Central memory CD8-positive, alpha-beta T cell (primary cell): Measurements from ENCODE around the gene SETD3.

ENCODE experiments used
- ATAC-seq: fragments of 150-1000 bp; cut with Tn5 transposase; replicated peaks from 2 replicates; pipeline ENCODE4 v1.10.0; 2022; ENCODE audit warnings: mild to moderate bottlenecking, moderate FRiP score, moderate number of reproducible peaks; ENCODE audit not compliant: poor library complexity, severe bottlenecking; ENCODE audit errors: extremely low read depth
- DNase-seq, 2 donors: peaks; one replicate each; pipeline ENCODE4 v3.0.0; 2021; ENCODE audit warnings: low spot score in 2 of 2
- H3K27ac Mint-ChIP-seq: one replicate; pipeline ENCODE4 v1.8.0; 2022; ENCODE audit warnings: low read depth, mild to moderate bottlenecking, moderate library complexity, mixed read lengths
- H3K27me3 Mint-ChIP-seq: one replicate; pipeline ENCODE4 v1.8.0; 2022; ENCODE audit warnings: mixed read lengths
- H3K36me3 Mint-ChIP-seq: one replicate; pipeline ENCODE4 v1.8.0; 2022; ENCODE audit warnings: mild to moderate bottlenecking, moderate library complexity, mixed read lengths; ENCODE audit not compliant: insufficient read depth
- H3K4me1 Mint-ChIP-seq: one replicate; pipeline ENCODE4 v1.8.0; 2022; ENCODE audit warnings: mixed read lengths
- H3K4me3 Mint-ChIP-seq: one replicate; pipeline ENCODE4 v1.8.0; 2022; ENCODE audit warnings: mild to moderate bottlenecking, moderate library complexity, mixed read lengths
- H3K9me3 Mint-ChIP-seq: one replicate; pipeline ENCODE4 v1.8.0; 2022; ENCODE audit warnings: mixed read lengths

Gene SETD3

GRCh38 chr14:99419905-99420304, 60.8 kb downstream of the SETD3 start:
- no peaks in the 10 kb centered on the region for H3K9me3 Mint-ChIP-seq

GRCh38 chr14:99418242-99418641, 62.4 kb downstream of the SETD3 start:
- H3K27ac Mint-ChIP-seq: no peak overlapping the region
- peaks cover 15% of the 10 kb centered on the region for H3K4me1 Mint-ChIP-seq
- no peak overlapping the region for H3K4me3 Mint-ChIP-seq
- H3K27me3 Mint-ChIP-seq: no peaks in the 10 kb centered on the region
- ATAC-seq (no peak), DNase-seq (no peak)
- H3K36me3 Mint-ChIP-seq: peaks cover 13% of the 10 kb centered on the region
- no peaks in the 10 kb centered on the region for H3K9me3 Mint-ChIP-seq

More at GRCh38 chr14:99419905-99420304, 60.8 kb downstream of the SETD3 start:
- Mint-ChIP-seq H3K4me1 (peaks cover 25% of the 10 kb centered on the region), H3K27ac (peak overlapping the region; percentile 66), H3K27me3 (no peaks in the 10 kb centered on the region), H3K4me3 (no peak overlapping the region), H3K36me3 (peaks cover 17% of the 10 kb centered on the region)
- DNase-seq (no peak), ATAC-seq (no peak)

DNA sequence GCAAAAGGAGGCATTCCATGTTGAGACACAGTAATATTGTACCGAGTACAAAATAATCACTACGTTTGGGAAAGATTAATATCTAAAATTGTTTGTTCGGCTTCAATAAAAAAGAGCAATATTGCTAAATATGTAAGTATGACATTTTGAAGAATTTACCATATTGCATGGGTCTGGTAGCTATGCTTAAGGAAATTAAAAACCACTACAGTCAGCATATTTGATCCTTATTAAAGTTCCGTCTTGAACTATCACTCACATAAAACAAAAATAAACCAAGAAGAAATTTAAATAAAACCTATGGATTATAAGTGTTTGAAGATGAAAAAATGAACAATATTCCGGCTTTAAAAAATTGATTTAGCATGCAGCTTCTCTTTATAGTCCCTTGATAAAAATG, 63.8 kb downstream of the SETD3 start:
- H3K27ac Mint-ChIP-seq: no peak overlapping the region
- no peaks in the 10 kb centered on the region for H3K9me3 Mint-ChIP-seq
- no peaks in the 10 kb centered on the region for H3K27me3 Mint-ChIP-seq
- ATAC-seq (no peak), DNase-seq (no peak)
- peaks cover 15% of the 10 kb centered on the region for H3K4me1 Mint-ChIP-seq
- H3K36me3 Mint-ChIP-seq: peaks cover 17% of the 10 kb centered on the region
- no peak overlapping the region for H3K4me3 Mint-ChIP-seq

- Mint-ChIP-seq H3K27ac (no peak overlapping the region), H3K27me3 (no peaks in the 10 kb centered on the region), H3K36me3 (peaks cover 16% of the 10 kb centered on the region), H3K4me1 (peaks cover 10% of the 10 kb centered on the region), H3K4me3 (no peak overlapping the region), H3K9me3 (no peaks in the 10 kb centered on the region)
- DNase-seq (peak in 1 of 2 donors; percentile 69), ATAC-seq (peak; percentile 95)
Measured at GRCh38 chr14:99415496-99416281, 65.0 kb downstream of the SETD3 start.

GRCh38 chr14:99413911-99414310, 66.7 kb downstream of the SETD3 start:
- Mint-ChIP-seq H3K27ac (no peak overlapping the region), H3K27me3 (no peaks in the 10 kb centered on the region), H3K36me3 (peaks cover 18% of the 10 kb centered on the region), H3K4me3 (no peak overlapping the region), H3K4me1 (peaks cover 5% of the 10 kb centered on the region), H3K9me3 (no peaks in the 10 kb centered on the region)
- ATAC-seq (no peak), DNase-seq (no peak)

GRCh38 chr14:99413172-99413571, 67.5 kb downstream of the SETD3 start:
- H3K27ac Mint-ChIP-seq: no peak overlapping the region
- peaks cover 5% of the 10 kb centered on the region for H3K4me1 Mint-ChIP-seq
- no peaks in the 10 kb centered on the region for H3K27me3 Mint-ChIP-seq
- H3K9me3 Mint-ChIP-seq: no peaks in the 10 kb centered on the region
- no peak overlapping the region for H3K4me3 Mint-ChIP-seq
- H3K36me3 Mint-ChIP-seq: peaks cover 18% of the 10 kb centered on the region
- no peak for DNase-seq
- no peak for ATAC-seq

GRCh38 chr14:99412117-99413061, 68.3 kb downstream of the SETD3 start:
- H3K27ac Mint-ChIP-seq: peak overlapping the region; percentile 48
- H3K36me3 Mint-ChIP-seq: peaks cover 18% of the 10 kb centered on the region
- no peaks in the 10 kb centered on the region for H3K9me3 Mint-ChIP-seq
- ATAC-seq (no peak), DNase-seq (no peak)
- no peaks in the 10 kb centered on the region for H3K27me3 Mint-ChIP-seq
- H3K4me3 Mint-ChIP-seq: no peak overlapping the region
- H3K4me1 Mint-ChIP-seq: peaks cover 9% of the 10 kb centered on the region

DNA sequence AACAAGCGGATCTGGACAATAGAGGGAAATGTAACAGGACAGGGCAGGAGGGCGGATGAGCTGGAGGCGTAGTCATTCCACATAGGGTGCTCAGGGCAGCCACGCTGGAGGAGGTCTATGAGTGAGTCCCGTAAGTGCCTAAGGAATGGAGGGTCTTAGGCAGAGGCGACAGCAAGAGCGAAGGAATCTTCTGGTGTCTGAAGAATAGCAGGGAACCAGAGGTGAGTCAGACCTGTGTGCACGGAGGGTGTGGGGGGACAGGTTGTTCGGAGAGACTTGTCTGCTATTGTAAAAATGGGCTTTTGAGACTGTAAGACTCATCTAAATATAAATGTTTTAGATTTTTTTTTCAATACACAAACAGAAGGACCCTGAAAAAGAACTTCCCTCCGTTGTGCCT, 70.6 kb downstream of the SETD3 start:
- ATAC-seq (no peak), DNase-seq (no peak)
- peaks cover 4% of the 10 kb centered on the region for H3K4me1 Mint-ChIP-seq
- H3K4me3 Mint-ChIP-seq: no peak overlapping the region
- no peaks in the 10 kb centered on the region for H3K27me3 Mint-ChIP-seq
- H3K9me3 Mint-ChIP-seq: no peaks in the 10 kb centered on the region
- peaks cover 25% of the 10 kb centered on the region for H3K36me3 Mint-ChIP-seq
- H3K27ac Mint-ChIP-seq: no peak overlapping the region

DNA sequence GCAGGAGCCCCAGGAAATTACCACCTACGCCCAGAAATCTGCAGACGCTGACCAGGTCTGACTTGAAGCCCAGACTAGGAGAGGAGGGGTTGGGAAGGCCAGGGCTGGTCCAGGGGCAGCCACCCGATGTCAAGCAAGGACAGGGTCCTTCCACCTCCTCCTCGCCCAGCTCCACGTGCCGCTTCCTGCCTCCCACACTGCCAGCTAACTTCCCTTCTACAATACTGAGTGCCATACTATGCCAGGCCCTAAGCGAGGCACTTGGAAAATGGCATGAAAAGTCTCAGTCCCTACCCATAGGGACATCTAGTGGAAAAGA, 71.7 kb downstream of the SETD3 start:
- H3K4me1 Mint-ChIP-seq: peaks cover 4% of the 10 kb centered on the region
- DNase-seq: no peak
- no peak overlapping the region for H3K27ac Mint-ChIP-seq
- no peaks in the 10 kb centered on the region for H3K27me3 Mint-ChIP-seq
- H3K9me3 Mint-ChIP-seq: no peaks in the 10 kb centered on the region
- no peak overlapping the region for H3K4me3 Mint-ChIP-seq
- H3K36me3 Mint-ChIP-seq: peaks cover 29% of the 10 kb centered on the region
- ATAC-seq: no peak

GRCh38 chr14:99408286-99408970, 72.2 kb downstream of the SETD3 start:
- Mint-ChIP-seq H3K27me3 (no peaks in the 10 kb centered on the region), H3K9me3 (no peaks in the 10 kb centered on the region), H3K36me3 (peaks cover 27% of the 10 kb centered on the region), H3K27ac (no peak overlapping the region), H3K4me3 (no peak overlapping the region), H3K4me1 (peaks cover 6% of the 10 kb centered on the region)
- DNase-seq: no peak
- ATAC-seq: no peak

DNA sequence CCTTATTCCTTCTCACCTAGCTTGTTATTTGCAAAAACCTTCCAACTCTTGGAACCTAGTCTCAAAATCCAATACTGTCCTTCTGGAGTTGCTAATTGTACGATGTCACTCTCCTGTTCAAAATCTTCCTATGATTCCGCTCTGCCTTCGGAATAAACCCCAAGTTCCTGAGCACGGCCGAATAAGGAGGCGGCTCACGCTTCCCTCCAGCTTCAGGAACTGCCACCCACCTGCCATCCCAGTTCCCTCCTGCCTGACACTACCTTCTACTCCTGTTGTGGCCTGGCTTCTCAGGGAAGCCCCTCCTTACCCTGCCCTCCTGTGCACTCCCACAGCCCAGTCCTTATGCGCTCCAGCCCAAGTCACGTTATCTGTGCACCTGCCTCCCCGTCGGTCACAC, 73.2 kb downstream of the SETD3 start:
- DNase-seq (no peak), ATAC-seq (no peak)
- Mint-ChIP-seq H3K27ac (no peak overlapping the region), H3K36me3 (peaks cover 28% of the 10 kb centered on the region), H3K27me3 (no peaks in the 10 kb centered on the region), H3K9me3 (no peaks in the 10 kb centered on the region), H3K4me3 (no peak overlapping the region), H3K4me1 (peaks cover 12% of the 10 kb centered on the region)

DNA sequence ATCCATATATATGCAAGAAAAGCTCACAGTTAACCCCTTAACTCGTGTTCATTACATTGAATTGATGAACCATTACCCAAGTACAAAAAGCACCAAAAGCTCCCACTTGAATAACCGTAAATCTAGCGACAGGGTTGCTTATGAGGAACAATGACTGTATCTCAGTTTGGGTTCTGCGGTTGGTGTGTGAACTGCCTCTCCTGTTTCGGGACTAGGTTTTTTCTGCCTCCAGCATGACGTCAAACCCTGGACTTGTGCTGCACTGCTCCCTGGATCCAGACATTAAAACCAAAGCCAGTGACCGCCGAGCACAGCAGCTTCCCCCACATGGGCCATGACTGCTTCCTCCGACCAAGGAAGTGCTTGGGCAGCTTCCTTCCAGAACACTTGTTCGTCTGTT, 77.7 kb downstream of the SETD3 start:
- no peak for ATAC-seq
- no peak overlapping the region for H3K4me3 Mint-ChIP-seq
- H3K36me3 Mint-ChIP-seq: peaks cover 39% of the 10 kb centered on the region
- H3K9me3 Mint-ChIP-seq: no peaks in the 10 kb centered on the region
- DNase-seq: no peak
- no peaks in the 10 kb centered on the region for H3K27me3 Mint-ChIP-seq
- peaks cover 14% of the 10 kb centered on the region for H3K4me1 Mint-ChIP-seq
- H3K27ac Mint-ChIP-seq: peak overlapping the region; percentile 89
